ENCODE measurements around the gene CRYBB3. TPM values are rescaled to one million over a fixed set of nuclear protein-coding genes. Genes with fewer than 3 reads are reported as not detected.

CRYBB3 gene
- total RNA-seq, 1 experiment from 2014 or later: 0.39 TPM

- no peaks in the 10 kb centered on the region for H3K4me1 ChIP-seq (ENCODE audit: insufficient read depth, low read length)
- no peak overlapping the region for H3T11ph ChIP-seq (ENCODE audit: low read length)
- H3K79me2 ChIP-seq (ENCODE audit: insufficient read depth, low read length): no peaks in the 10 kb centered on the region
- H4K20me1 ChIP-seq (ENCODE audit: control insufficient read depth, insufficient read depth, insufficient read length): no peaks in the 10 kb centered on the region
- no peak overlapping the region for H4K5ac ChIP-seq (ENCODE audit: insufficient read length, low read depth, low read length)
- no peaks in the 10 kb centered on the region for H3K9me3 ChIP-seq (ENCODE audit: control insufficient read depth, low read depth, low read length)
- H2AFZ ChIP-seq (ENCODE audit: low read length): no peak overlapping the region
- no peak overlapping the region for H2BK120ac ChIP-seq (ENCODE audit: low read depth, low read length, poor library complexity, severe bottlenecking)
- no peak overlapping the region for H4K91ac ChIP-seq (ENCODE audit: insufficient read length, low read depth, low read length)
- no peak overlapping the region for H3K18ac ChIP-seq (ENCODE audit: insufficient read length, low read depth, low read length)
- H4K8ac ChIP-seq (replicated peaks; ENCODE audit: insufficient read length, low read depth, low read length): no peak overlapping the region
- no peak overlapping the region for H3K9ac ChIP-seq (ENCODE audit: extremely low read depth, insufficient read length, low read length)
- no peak overlapping the region for H3K4ac ChIP-seq (ENCODE audit: low read depth, low read length)
- H3K79me1 ChIP-seq (ENCODE audit: insufficient read depth, low read depth, low read length, poor library complexity, severe bottlenecking): no peaks in the 10 kb centered on the region
- no peak overlapping the region for H3K14ac ChIP-seq (ENCODE audit: insufficient read depth, low read length)
- H2BK12ac ChIP-seq (ENCODE audit: insufficient read length, low read depth, low read length): no peak overlapping the region
- H3K27me3 Mint-ChIP-seq (ENCODE audit: low read depth): no peaks in the 10 kb centered on the region
- H3K4me2 ChIP-seq (ENCODE audit: insufficient read depth, insufficient read length, low read length): no peak overlapping the region
- H3K56ac ChIP-seq (ENCODE audit: insufficient read length, low read depth, low read length): no peak overlapping the region
- peak overlapping the region in 1 of 3 experiments; percentile 37; a peak in 4 of 7 replicates for H3K27ac Mint-ChIP-seq
- H3K36me3 Mint-ChIP-seq (ENCODE audit: insufficient read depth in 1 of 3, low read depth in 3 of 3): peaks cover 11 to 53% (median 37%) of the 10 kb centered on the region in 3 experiments
- no peak overlapping the region for H3K23ac ChIP-seq (ENCODE audit: insufficient read length, low read depth, low read length)
- TF ChIP-seq, protein P1, sequence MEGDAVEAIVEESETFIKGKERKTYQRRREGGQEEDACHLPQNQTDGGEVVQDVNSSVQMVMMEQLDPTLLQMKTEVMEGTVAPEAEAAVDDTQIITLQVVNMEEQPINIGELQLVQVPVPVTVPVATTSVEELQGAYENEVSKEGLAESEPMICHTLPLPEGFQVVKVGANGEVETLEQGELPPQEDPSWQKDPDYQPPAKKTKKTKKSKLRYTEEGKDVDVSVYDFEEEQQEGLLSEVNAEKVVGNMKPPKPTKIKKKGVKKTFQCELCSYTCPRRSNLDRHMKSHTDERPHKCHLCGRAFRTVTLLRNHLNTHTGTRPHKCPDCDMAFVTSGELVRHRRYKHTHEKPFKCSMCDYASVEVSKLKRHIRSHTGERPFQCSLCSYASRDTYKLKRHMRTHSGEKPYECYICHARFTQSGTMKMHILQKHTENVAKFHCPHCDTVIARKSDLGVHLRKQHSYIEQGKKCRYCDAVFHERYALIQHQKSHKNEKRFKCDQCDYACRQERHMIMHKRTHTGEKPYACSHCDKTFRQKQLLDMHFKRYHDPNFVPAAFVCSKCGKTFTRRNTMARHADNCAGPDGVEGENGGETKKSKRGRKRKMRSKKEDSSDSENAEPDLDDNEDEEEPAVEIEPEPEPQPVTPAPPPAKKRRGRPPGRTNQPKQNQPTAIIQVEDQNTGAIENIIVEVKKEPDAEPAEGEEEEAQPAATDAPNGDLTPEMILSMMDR (conservative IDR thresholded peaks at IDR 0.05): no peak
- DNase-seq: no peak
- peaks cover 0 to 2% of the 10 kb centered on the region in 2 experiments; a peak in 1 of 5 replicates for H3K9me3 Mint-ChIP-seq
- H2AK5ac ChIP-seq (ENCODE audit: insufficient read length, low read length): no peak overlapping the region
- no peaks in the 10 kb centered on the region for H3K27me3 ChIP-seq (ENCODE audit: insufficient read depth, low read length)
- H3K4me1 Mint-ChIP-seq: peaks cover 2 to 4% of the 10 kb centered on the region in 2 experiments; a peak in 3 of 4 replicates
- no peak overlapping the region for H3K27ac ChIP-seq (ENCODE audit: insufficient read length, low read depth, low read length)
- no peaks in the 10 kb centered on the region for H3K23me2 ChIP-seq (ENCODE audit: insufficient read length, low read depth, low read length, poor library complexity, severe bottlenecking)
- H2BK5ac ChIP-seq (ENCODE audit: insufficient read length, low read length): no peak overlapping the region
- WGBS (ENCODE audit: extremely low coverage, insufficient read length, low lambda C conversion rate): 88% methylated on average over 1 of the region's 10 CpGs
- no peak overlapping the region for H2BK20ac ChIP-seq (ENCODE audit: low read depth, low read length, poor library complexity, severe bottlenecking)
- H2BK15ac ChIP-seq (ENCODE audit: low read depth, low read length): no peak overlapping the region
- H3K4me3 Mint-ChIP-seq: no peak overlapping the region
Measured at GRCh38 chr22:25182131-25183110, 17.2 kb upstream of the CRYBB3 start.

Data from H9 (cell line).